Panc1 (cell line): ENCODE data around the gene NPAS3. TPM values are rescaled to one million over a fixed set of nuclear protein-coding genes. Genes with fewer than 3 reads are reported as not detected.

ENCODE experiments used
- ATAC-seq: fragments of 200-7000 bp; cut with Tn5 transposase; 2 replicates; pipeline ENCODE4 v1.9.1; 2020; ENCODE audit warnings: mild to moderate bottlenecking, moderate library complexity
- BruUV-seq: library from RNA; stranded (reverse); fragments of 400-500 nt; replicated peaks from 2 replicates; lab custom pipeline; 2021; lab: Mats Ljungman, UMichigan
- CTCF ChIA-PET: fragments of 300-600 bp; sonication (Branson Sonifier 250); formaldehyde crosslinking; loops from one replicate; lab custom pipeline; 2022; ENCODE audit warnings: antibody characterized with exemption; lab: Charles Lee
- POLR2A ChIA-PET: fragments of 300-600 bp; sonication (Branson Sonifier 250); formaldehyde crosslinking; loops from one replicate; lab custom pipeline; 2022; ENCODE audit warnings: antibody characterized with exemption; lab: Charles Lee
- DNase-seq: peaks from one replicate; pipeline ENCODE4 v3.0.0-alpha.2; 2010; ENCODE audit warnings: low read depth, low spot score
- H3K27ac ChIP-seq: 2 replicates; pipeline ENCODE4 v1.5.1; 2011; ENCODE audit warnings: mild to moderate bottlenecking, low read length, inconsistent platforms
- H3K27me3 ChIP-seq: fragments of 200-500 bp; sonication (Bioruptor generic); 2 replicates; pipeline ENCODE4 v1.6.0; 2014; ENCODE audit warnings: low read length, inconsistent platforms; ENCODE audit not compliant: control insufficient read depth, insufficient read depth
- H3K36me3 ChIP-seq: fragments of 200-500 bp; sonication (Bioruptor generic); 2 replicates; pipeline ENCODE4 v1.5.1; 2014; ENCODE audit warnings: inconsistent platforms, mild to moderate bottlenecking, low read length, moderate library complexity; ENCODE audit not compliant: control insufficient read depth, insufficient read depth
- H3K4me1 ChIP-seq: 2 replicates; pipeline ENCODE4 v1.5.1; 2011; ENCODE audit warnings: inconsistent platforms, mild to moderate bottlenecking, low read length, moderate library complexity; ENCODE audit not compliant: control insufficient read depth, insufficient read depth
- H3K4me3 ChIP-seq, 2 experiments: 2 replicates each; pipeline ENCODE4 v1.5.1; 2011 to 2012; ENCODE audit warnings: low read depth in 2 of 2, low read length in 2 of 2, mild to moderate bottlenecking in 2 of 2, inconsistent platforms in 1 of 2, moderate library complexity in 1 of 2
- H3K9me3 ChIP-seq: fragments of 200-500 bp; sonication (Bioruptor generic); 2 replicates; pipeline ENCODE4 v1.5.1; 2014; ENCODE audit warnings: low read depth, mild to moderate bottlenecking, inconsistent platforms, low read length, moderate library complexity; ENCODE audit not compliant: control insufficient read depth, insufficient read depth
- CTCF ChIP-seq: fragments of 450-650 bp; IDR thresholded peaks from 2 replicates; pipeline ENCODE4 v1.5.1; 2017; ENCODE audit warnings: mild to moderate bottlenecking
- POLR2AphosphoS5 ChIP-seq: IDR thresholded peaks from 2 replicates; pipeline ENCODE4 v1.6.1; 2012; ENCODE audit warnings: mild to moderate bottlenecking, low read depth, low read length, moderate library complexity
- REST ChIP-seq, 2 experiments: IDR thresholded peaks; 2 replicates each; pipeline ENCODE4 v1.6.1; 2011 to 2012; ENCODE audit warnings: low read depth in 2 of 2, control low read depth in 1 of 2, low read length in 1 of 2, mild to moderate bottlenecking in 1 of 2, moderate library complexity in 1 of 2; ENCODE audit not compliant: insufficient read depth in 1 of 2
- SIN3A ChIP-seq: IDR thresholded peaks from 2 replicates; pipeline ENCODE4 v1.6.1; 2012; ENCODE audit warnings: low read depth, mild to moderate bottlenecking, low read length, moderate library complexity, borderline replicate concordance; ENCODE audit not compliant: insufficient read depth
- TCF7L2 ChIP-seq: IDR thresholded peaks from 2 replicates; pipeline ENCODE4 v1.6.1; 2011; ENCODE audit warnings: mild to moderate bottlenecking, low read depth, low read length, inconsistent platforms
- in situ Hi-C: cut with HindIII; loops from 2 replicates; pipeline ENCODE4 v1.10.0; 2016; ENCODE audit warnings: low sequenced_read_pairs, low pct_unique_long_range_greater_than_20kb
- intact Hi-C: fragments of 100-400 bp; cut with micrococcal nuclease; formaldehyde crosslinking; loops from one replicate; pipeline ENCODE4 v1.10.0; 2022; ENCODE audit not compliant: unreplicated experiment
- total RNA-seq: library from RNA; stranded (reverse); gene quantifications from one replicate; pipeline ENCODE4 v1.2.1, GENCODE V29; 2021; ENCODE audit not compliant: unreplicated experiment

Gene NPAS3
- total RNA-seq, 1 experiment from 2014 or later = 0.23 TPM

- Histone ChIP-seq H3K27me3 (no peaks in the 10 kb centered on the region), H3K4me3 (no peak overlapping the region), H3K4me1 (no peaks in the 10 kb centered on the region), H3K9me3 (no peaks in the 10 kb centered on the region), H3K36me3 (no peaks in the 10 kb centered on the region), H3K27ac (no peak overlapping the region)
- ATAC-seq = no peak
- BruUV-seq = no TSS peak
- POLR2A ChIA-PET = no interaction called here
- no peak for DNase-seq
- in situ Hi-C loops = no loop called here
- CTCF ChIA-PET = no interaction called here
- intact Hi-C loops = no loop called here
- TF ChIP-seq SIN3A (no peak), CTCF (no peak), REST (IDR thresholded peaks at IDR 0.05; ENCODE audit: insufficient read depth in 1 of 2, low read depth in 2 of 2, low read length in 1 of 2) (no peak), POLR2AphosphoS5 (no peak), TCF7L2 (no peak)
These were observed 78.3 kb downstream of the NPAS3 start for GRCh38 chr14:33017016-33017415.

GRCh38 chr14:33019346-33019745 lies 80.7 kb downstream of the NPAS3 start:
- ChIA-PET POLR2A (no interaction called here), CTCF (no interaction called here)
- ATAC-seq (no peak), DNase-seq (no peak)
- Histone ChIP-seq H3K36me3 (no peaks in the 10 kb centered on the region), H3K4me1 (no peaks in the 10 kb centered on the region), H3K27ac (no peak overlapping the region), H3K4me3 (no peak overlapping the region), H3K27me3 (no peaks in the 10 kb centered on the region), H3K9me3 (no peaks in the 10 kb centered on the region)
- intact Hi-C loops = no loop called here
- no TSS peak for BruUV-seq
- TF ChIP-seq TCF7L2 (no peak), POLR2AphosphoS5 (no peak), SIN3A (no peak), CTCF (no peak), REST (IDR thresholded peaks at IDR 0.05; ENCODE audit: insufficient read depth in 1 of 2, low read depth in 2 of 2, low read length in 1 of 2) (no peak)
- in situ Hi-C loops = no loop called here
